HG02973 (cell line): ENCODE data around the gene ACSL6.

Experiments
- ATAC-seq: cut with Tn5 transposase; IDR thresholded peaks from one replicate; pipeline ENCODE4 v1.9.1; 2021; ENCODE audit warnings: moderate library complexity; ENCODE audit not compliant: unreplicated experiment

ACSL6 gene

DNA sequence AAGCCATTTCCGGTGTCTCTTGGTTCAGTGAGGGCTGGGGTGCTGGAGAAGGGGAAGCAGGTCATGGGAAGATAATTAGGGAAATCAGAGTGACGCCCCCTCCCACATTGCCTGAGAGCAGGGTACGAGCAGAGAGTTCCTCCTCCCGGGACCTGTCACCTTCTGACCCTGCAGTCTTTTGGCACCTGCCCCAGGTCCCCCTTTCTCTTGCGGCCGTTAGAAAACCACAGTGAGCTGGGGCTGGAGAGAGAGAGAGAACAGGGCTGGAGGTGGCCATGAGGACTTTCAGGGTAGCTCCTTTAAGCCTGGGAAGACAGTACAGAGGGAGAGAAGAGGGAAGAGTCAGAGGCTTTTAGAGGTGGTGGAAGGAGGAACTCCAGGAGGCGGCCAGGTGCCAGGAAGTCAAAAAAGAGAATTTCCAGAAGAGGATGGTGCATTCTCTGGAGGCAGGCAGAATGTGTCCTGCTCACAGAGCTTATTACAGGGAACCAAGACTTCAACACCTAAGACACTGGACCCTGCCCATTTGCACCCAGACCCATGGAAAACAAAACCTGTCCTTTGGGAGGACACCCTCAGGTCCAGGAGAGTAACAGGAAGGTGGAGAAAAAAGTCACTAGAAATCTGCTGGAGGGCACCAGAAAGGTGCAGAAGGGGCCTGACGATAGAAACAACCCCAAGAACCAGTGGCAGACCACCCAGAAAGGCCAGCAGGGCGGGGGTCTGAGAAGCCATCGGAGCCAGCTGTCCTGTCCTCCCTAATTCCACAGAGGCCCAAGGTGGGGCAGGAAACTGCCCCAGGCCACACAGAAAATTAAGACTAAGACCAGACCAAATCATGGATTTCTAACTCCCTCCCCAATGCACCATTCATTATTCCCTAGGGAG, 6.5 kb upstream of the ACSL6 start:
- no peak for ATAC-seq

DNA sequence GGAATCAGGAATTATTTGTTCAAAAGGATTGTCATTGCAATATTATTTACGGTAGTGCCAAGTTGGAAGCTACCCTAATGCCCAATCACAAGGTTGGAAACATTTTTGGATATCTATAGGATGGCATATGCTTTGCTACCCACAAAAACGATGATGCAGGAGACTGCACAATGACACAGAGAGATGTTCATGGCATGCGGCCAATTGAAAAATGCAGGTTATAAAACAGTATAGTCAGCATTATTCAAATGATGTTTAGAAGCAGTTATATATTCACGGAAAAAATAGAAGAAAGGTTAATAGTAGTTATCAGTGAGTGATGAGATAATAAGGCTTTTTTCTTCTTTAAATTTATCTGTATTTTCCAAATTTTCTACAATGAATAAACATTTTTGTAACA, 5.9 kb upstream of the ACSL6 start:
- no peak for ATAC-seq

DNA sequence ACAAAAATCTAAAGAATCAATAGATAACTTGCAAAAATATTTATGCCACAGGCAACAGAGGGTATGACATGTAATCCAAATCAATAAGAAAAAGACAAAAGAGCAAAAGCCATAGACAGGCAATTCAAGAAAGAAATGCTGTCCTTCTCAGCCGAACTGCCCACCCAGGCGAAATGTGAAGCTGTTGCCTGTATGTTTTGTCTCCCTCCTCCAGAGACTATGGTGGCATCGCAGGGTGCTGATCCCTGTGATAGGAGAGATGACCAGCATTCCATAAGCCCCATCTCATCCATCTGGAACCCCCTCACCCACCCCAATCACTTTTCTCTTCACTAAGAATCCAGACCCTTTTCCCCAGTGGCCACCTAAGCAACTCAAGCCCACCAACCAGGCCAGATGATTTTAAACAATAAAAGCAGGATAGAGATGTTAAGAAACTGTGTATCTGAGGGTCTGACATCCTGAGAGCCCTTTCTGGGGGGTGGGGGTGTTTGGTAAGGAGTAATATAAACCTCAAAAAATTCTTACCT, 5.3 kb upstream of the ACSL6 start:
- ATAC-seq, result no peak

DNA sequence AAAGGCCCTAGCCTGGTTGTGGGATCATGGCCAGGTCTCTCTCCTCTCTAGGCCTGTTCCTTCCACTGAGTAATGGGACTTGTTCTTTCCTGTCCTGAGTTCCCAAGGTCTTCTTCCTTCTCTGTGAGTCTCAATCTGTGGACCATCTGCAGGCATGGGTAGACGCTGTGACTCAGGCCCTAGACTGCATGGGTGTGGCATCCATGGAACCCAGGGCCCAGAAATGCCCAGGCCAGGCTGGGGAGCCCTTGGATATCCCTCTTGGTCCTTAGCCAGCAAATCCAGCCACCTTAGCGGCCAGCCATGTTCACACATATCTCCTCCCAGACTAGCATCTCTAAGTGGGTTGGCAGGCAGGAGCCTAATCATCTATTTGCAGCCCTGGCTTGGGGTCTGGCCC, 2.3 kb upstream of the ACSL6 start:
- ATAC-seq, result no peak

DNA sequence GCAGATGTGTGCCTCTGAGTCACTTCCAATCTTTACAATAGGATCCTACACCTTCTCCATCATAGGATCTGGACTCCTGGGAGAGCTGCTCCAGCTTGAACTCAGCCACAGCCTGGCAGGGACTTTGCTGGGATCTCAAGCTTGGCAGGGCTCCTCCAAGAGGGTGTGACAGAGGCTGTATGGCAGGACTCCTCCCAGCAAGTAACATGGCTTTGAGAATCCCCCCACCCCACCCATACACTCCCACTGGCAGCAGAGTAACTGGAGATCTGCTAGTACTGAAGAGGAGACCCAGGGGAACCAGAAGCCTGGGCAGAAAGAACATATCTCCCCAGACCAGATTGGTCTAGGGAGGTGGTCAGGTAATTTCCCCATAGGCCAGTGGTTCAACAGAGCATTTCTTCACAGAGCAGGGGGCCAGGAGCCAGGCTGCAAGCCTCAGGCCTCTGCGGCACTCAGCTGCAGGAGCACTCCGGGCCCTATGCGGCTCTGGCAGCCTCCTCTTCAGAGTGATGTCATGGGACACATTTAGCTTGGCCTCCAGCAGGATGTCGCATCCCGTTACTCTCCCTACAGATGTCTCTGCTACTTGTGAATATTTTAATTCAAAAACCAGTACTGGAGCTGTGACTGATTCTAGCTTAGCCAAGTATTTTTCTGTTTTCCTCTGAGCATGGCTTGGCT, 1.7 kb upstream of the ACSL6 start:
- no peak for ATAC-seq

DNA sequence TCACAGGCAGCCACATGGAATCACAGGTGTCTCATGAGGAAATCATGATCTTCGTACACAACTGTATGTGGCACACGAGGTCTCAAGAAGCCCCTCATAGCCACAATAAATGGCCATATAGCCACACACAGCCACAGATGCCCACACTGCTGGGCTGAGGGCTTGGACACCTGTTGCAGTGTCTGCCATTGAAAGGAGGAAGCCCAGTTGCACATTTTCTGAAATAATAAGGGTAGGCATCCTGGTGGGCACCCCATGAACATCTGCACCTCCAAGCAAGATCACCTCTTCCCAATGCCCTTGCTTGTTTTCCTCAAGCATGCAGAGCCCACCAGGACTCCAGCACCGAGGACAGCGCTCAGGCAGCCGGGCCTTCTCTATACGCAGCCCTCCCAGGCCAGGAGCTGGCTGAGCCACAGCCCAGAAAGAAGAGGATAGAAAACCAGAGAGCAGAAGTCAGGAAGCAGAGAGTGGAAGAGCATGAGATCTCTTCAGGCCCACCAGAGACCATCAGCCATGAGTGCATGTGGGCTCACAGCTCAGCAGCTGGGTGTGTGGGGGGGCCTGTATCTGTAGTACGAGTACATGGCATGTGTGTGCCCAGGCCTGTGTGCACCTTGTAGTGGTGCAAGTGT, 1.0 kb upstream of the ACSL6 start:
- ATAC-seq, result no peak

DNA sequence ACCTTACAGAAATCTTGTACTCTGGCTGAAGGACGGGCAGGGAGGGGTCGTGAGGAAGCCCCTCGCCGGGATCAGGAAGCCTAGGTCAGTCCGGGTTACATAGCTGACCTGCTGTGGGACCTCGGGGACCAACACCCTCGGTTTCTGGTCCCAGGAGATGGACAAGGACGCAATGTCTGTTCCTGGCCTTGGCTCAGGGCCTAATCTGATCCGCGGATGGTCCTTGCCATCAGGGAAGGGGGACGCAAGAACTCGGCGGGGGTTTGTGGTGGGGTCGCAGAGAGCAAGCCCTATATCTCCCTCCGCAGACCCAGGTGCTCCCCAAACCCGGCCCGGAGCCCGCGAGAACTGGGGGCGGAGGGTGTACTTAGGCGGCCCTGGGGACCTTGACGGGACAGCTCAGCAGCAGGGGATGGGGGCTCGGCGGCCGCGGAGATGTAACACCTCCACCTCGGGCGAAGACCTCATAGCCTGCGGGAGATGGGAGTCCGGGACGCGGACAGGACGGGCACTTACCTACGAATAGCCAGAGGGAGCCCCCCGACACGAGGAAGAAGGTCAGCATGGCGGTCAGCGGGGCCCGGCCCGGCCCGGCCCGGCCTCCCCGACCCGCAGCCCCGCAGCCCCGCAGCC, 353 bp downstream of the ACSL6 start:
- ATAC-seq, result no peak

DNA sequence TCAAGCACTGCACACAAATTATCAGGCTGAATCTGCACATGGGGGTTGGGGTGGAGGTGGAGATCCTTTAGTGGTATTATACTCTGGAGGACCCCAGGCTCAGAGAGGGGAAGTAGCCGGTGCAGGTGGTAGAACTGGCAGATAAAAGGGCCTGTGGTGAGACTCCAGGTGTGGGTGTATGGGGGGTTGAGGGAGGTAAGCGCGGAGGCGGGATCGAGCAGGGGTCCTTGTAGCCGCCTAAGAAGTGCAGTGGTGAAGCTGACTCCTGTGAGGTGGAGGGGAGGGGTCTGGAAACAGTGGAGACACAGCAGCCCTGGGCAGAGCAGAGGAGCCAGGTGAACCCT, 841 bp downstream of the ACSL6 start:
- ATAC-seq, result no peak

DNA sequence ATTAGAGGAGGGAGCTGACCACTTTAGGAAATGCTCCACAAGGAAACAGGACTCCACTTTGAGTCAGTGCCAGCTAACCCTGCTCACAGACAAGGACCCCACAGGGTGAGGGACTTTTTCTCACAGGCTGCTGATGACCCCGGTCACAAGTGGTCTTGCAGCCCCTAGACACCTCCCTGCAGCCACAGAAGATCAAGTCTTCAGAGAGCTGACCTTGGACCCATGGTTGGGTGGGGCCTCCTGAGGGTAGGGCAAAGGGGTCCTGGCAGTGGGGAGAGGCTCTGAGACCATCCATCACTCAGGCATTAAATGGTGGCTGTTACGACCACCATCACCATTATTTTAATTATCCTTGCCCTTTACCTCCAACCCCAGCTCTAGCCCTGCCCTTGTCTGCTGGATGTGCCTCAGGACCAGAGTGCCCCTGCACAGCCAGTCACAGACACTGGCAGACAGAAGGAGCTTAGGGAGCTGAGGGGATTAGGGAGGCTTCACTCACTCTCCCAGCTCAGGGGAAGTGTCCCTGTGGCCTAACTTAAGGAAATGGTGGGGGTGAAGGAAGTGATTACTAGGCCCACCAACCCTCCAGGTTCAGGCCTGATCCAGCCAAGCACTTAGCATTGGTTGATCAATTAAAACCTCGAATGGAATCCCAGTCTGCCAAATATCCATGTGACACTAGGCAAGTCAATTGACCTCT, 1.6 kb downstream of the ACSL6 start:
- ATAC-seq, result no peak

DNA sequence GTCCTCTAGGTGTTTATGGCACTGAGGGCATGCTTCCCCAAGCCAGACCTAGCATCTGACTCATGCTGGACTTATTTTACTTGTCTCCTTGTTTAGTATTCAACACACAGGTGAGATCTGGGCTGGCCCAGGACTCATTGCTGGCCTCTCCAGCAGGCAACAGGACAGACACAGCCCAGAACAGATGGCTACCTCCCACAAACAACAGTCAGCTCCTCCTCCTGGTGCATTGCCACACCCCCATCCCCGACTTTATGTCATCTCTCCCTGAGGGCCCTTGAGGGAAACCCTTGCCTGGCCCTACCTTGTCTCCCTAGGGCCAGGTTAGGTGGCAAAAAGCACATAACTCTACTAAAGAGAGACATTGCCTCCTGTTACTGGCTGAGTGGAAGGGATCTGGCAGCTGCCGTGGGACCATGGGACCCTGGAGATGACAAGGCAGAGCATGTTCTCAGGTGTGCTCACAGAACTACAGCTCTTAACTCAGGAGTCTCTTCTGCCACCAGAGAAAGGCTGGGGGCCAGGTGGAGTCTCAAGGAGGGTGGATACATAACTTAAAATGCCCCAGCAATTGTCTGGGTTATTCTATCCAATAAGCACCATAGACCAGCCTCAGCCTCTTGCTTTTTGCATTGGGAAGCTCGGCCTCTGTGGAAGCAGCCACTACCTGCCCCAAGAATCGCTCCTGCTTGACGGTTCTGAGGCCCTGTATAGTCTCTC, 2.3 kb downstream of the ACSL6 start:
- ATAC-seq, result no peak

DNA sequence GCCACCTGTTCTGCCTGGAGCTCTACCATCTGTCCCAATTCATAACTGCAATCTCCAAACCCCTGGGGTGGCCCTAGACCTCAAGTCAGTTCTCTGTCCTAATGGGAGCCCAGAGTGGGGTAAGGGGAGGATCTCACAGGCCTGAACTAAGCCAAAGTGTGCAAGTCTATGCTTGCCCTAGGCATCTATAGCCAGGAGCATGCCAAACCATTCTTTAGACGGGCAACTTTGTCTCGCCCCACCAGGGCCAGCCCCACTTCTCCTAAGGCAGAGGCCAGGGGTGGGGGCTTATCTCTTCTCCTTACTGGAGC, 3.3 kb downstream of the ACSL6 start:
- no peak for ATAC-seq

DNA sequence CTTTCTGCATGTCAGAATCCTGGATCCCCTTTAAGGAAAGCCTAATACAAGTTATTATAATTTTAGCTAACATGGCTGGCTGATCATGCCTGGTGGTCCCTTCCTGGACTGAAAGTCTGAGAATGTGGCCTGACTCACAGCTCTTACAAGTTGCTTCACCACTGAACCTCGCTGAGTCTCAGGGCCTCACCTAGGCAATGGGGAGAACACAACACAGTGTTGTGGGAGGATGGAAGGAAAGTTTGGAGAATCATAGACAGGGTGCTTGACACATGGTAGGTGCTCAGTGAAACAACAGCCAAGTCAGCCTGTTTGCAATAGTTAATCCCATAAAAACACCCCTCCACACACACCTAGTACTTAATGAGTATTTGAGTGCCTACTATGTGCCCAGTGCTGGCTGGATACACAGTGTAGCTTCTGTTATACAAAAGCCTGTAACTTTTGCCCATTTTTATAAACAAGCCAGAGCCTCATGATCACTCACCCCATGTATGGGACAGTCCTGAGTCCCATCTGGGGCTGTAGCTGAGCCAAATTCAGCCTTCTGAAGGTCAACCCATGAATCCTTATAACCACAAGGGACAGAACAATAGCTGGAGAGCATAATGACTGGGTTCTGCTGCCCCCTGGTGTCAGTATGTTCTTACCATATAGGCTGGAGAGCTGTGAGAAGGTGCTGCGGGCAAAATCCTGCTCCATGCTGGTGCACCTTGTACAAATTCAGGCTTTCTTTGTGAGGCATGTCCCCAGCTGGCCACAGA, 3.9 kb downstream of the ACSL6 start:
- ATAC-seq, result no peak

DNA sequence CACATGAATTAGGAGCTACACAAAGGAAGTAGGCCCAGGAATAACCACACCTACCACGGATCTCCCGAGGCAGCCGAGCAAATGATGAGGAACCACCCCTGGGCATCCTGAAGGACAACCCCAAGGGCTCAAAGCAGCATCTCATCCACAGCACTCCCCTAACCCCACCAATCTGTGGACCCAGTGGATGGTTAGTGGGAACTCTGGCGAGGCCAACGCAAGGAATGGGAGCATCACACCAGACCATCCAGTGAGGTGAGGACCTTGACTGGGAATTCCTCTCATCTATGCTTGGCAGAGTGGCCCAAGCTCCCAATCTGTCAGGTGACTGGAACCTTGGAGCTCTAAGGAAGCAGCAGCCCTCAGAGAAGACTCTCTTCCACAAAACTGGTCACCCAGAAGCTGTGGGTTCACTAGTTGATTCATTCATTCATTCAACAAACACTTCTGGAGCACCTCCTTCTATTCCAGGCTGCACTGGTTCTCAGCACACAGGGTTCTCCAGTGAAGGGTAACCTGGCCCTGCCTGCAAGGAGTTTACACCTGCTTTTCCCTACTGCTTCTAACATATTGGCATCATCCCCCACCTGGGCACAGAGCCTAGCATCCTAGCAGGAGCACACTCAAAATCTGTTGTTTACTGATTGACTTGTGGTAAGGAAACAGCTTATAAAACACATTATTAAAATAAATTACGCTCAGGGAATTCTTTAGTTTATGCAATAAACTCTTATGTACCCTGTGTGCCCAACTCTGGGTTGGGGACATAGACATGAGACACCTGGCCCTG, 4.9 kb downstream of the ACSL6 start:
- ATAC-seq, result no peak

DNA sequence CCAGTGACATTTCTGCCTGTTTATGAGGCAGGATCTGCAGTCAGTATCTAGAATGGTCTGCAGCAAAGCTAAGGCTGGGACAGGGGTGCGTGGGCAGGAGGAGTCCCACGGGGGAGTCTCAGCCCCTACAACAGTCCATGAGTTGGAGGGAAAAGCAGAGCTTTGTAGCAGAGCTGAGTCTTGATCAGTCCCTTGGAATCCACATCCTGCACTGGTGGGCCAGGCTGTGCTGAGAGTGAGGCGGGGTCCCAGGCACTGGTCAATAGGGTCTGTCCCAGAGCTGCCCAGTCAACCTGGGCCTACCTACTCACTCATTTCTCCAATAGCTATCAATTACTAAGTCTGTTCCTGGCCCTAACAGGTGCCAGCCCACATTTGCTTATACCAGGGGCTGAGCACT, 5.9 kb downstream of the ACSL6 start:
- ATAC-seq, result no peak

DNA sequence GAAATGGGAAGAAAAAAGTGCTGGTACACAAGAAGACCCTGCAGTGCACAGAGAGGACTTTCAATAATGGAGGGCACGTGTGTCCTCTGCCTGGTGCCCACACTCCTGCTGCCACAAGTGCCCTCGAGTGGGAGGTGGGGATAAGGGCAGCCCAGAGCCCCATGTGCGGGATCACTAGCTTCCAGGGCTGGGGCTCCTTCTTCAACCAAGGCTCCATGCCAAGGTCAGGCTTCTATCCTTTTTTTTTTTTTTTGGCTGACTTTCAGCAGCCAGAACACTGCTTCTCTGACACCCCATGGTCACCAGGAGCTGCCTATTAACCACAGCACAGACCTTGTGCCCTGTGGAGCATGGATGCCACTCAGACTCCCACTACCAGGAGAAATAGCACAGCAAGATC, 7.5 kb downstream of the ACSL6 start:
- ATAC-seq, result no peak

DNA sequence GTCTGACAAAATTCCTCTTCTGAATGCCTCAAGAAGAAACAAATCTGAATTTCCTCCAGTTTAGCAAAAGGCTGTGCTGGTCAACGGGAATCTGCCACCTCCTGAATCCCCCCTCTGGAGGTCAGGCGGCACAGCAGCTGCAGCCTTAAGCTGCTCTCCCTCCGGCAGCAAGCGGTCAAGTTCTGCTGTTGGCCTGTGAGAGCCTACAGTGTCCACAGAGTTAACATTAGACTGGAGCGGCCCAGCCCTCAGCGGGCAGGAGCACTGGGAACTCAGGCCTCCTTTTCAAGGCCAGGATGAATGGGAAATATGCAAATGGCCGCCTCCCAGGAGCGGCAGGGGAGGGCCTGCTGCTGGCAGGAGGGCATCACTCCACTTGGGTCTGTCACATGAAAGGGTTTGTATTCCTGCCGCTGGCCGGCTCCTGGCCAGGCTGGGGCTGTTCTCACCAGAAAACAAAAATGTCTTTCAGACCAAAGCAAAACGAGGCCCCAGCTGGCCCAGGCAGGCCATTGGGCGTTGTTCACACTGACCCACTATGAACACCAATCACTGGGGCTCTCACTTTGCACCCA, 8.2 kb downstream of the ACSL6 start:
- ATAC-seq, result no peak

DNA sequence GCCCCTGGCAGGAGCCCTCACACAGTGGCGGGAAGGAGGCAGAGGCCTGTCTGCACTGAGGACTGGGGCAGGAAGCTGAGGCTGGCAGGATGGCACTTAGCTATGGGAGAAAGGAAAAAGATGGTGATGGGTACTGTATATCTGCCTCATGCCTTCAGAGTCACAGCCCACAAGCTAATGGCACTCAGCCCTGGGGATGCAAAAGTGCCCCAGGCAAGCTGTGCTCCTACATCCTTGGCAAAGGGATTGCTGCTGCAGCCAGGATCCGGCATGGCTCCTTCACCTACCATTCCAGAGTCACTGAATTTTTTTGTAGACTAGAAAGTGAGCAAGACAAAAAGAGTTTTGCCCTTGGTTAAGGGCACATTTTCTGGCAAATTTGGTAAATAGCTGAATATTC, 8.7 kb downstream of the ACSL6 start:
- ATAC-seq, result no peak
